ENCODE data around the gene TERT. TPM values are rescaled to one million over a fixed set of nuclear protein-coding genes. Genes with fewer than 3 reads are reported as not detected.

The TERT gene
- total and polyA plus RNA-seq, 2 of the 8 experiments (the other 6 are each of a cell fraction or from before 2014, with no cell fraction given), result 13.1 to 23.1 TPM

DNA sequence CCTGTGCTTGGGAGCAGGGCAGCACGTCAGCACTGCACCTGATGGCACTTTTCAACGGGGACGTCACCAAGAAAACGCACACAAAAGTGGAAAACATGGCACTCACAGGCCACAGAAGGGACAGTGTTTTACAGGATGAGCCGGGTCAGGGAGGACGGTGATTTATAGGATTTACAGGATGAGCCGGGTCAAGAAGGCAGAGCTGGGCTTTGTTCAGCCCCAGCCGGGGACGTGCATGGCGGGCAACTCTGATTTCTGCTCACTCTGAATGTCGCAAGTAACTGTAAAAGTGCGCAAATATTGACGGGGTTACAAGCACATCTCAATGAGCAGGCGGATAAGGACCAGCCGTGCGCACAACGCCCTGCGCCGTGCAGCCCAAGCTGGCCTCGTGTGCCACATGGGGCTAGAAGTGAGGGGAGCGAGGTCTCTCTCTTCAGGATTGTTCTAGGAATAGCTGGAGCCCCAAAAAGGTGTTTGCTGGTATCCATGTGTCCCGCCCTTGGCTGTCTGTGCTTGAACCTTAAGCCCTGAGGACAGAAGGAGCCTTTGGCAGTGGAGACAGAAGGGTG is 53.3 kb downstream of the TERT start:
- no peak overlapping the region for H3K27ac ChIP-seq (ENCODE audit: low read depth, low read length)
- H2AK5ac ChIP-seq (ENCODE audit: low read depth, low read length), result no peak overlapping the region
- H2BK12ac ChIP-seq (ENCODE audit: low read depth, low read length), result no peak overlapping the region
- H3K18ac ChIP-seq (ENCODE audit: extremely low read depth, low read length), result no peak overlapping the region
- H3K4me3 ChIP-seq (ENCODE audit: extremely low read depth in 1 of 4, insufficient read depth in 2 of 4, low read depth in 3 of 4, low read length in 4 of 4), result no peak overlapping the region
- ChIA-PET POLR2A (ENCODE audit: partially characterized antibody) (interaction anchor here (0.7 kb wide), 1 partner anchor 134 kb away, joined by 3 read pairs; no protein-coding TSS in a partner anchor), CTCF (ENCODE audit: partially characterized antibody) (no interaction called here)
- no peak overlapping the region for H3K4me2 ChIP-seq (ENCODE audit: insufficient read depth in 1 of 2, low read depth in 2 of 2, low read length in 2 of 2)
- peaks cover 0 to 6% of the 10 kb centered on the region in 2 experiments for H4K20me1 ChIP-seq (replicated peaks in 1 of 2; ENCODE audit: control insufficient read depth in 1 of 2, insufficient read depth in 2 of 2, low read length in 2 of 2)
- 84% methylated on average over 21 of the region's 22 CpGs; no CpG with 5 or more reads in 1 of the 2 experiments for WGBS, 2 experiments (ENCODE audit: extremely low coverage in 1 of 2, insufficient coverage in 1 of 2, insufficient read length in 1 of 2, insufficient replicate concordance in 2 of 2, low coverage in 1 of 2, low lambda C conversion rate in 2 of 2, missing lambda C conversion rate in 1 of 2)
- no peak overlapping the region for H2BK120ac ChIP-seq (replicated peaks; ENCODE audit: low read depth, low read length)
- no peak overlapping the region for H3K56ac ChIP-seq (replicated peaks; ENCODE audit: insufficient read length, low read depth, low read length)
- H2BK20ac ChIP-seq (ENCODE audit: low read length), result no peak overlapping the region
- H2AFZ ChIP-seq (ENCODE audit: low read length), result no peak overlapping the region
- FAIRE-seq, result no peak
- peaks cover 0 to 5% (median under 1%) of the 10 kb centered on the region in 4 experiments; a peak in 5 of 7 replicates for H3K4me1 ChIP-seq (replicated peaks in 1 of 4; ENCODE audit: control insufficient read depth in 3 of 4, insufficient read depth in 4 of 4, low read length in 3 of 4)
- H4K91ac ChIP-seq (replicated peaks; ENCODE audit: insufficient read length, low read length), result no peak overlapping the region
- H3K9ac ChIP-seq (replicated peaks in 1 of 4; ENCODE audit: extremely low read depth in 1 of 4, low read depth in 3 of 4, low read length in 3 of 4), result no peak overlapping the region
- H4K8ac ChIP-seq (ENCODE audit: extremely low read depth, insufficient read depth, low read length), result no peak overlapping the region
- H3K27me3 ChIP-seq (replicated peaks in 1 of 4; ENCODE audit: control insufficient read depth in 3 of 4, extremely low read depth in 1 of 4, insufficient read depth in 3 of 4, low read length in 3 of 4), result no peaks in the 10 kb centered on the region
- no peak overlapping the region; the same call in 1 of the 2 replicates for H2BK15ac ChIP-seq (ENCODE audit: low read length)
- H3K36me3 ChIP-seq (ENCODE audit: control insufficient read depth in 2 of 4, insufficient read depth in 4 of 4, low read length in 3 of 4), result no peaks in the 10 kb centered on the region
- DNase-seq (ENCODE audit: low read depth in 1 of 2, low spot score in 2 of 2), result no peak
- H4K5ac ChIP-seq (ENCODE audit: insufficient read length, low read depth, low read length), result no peak overlapping the region
- H3K79me1 ChIP-seq (ENCODE audit: low read depth, low read length), result no peaks in the 10 kb centered on the region
- H3K79me2 ChIP-seq (ENCODE audit: control insufficient read depth in 1 of 2, insufficient read depth in 2 of 2, low read length in 2 of 2), result no peaks in the 10 kb centered on the region
- peaks cover 0 to under 1% of the 10 kb centered on the region in 2 experiments; a peak in 1 of 4 replicates for H3K9me3 ChIP-seq (ENCODE audit: insufficient read depth in 2 of 2, low read depth in 1 of 2, low read length in 1 of 2)
- H3K23me2 ChIP-seq (ENCODE audit: low read depth, low read length), result peaks cover under 1% of the 10 kb centered on the region; the same call in 1 of the 2 replicates
- no peak overlapping the region for H2BK5ac ChIP-seq (ENCODE audit: low read depth, low read length)
- no peak overlapping the region for H3K4ac ChIP-seq (replicated peaks; ENCODE audit: insufficient read length, low read depth, low read length)
- H3K23ac ChIP-seq (ENCODE audit: insufficient read length), result no peak overlapping the region
- no peak overlapping the region for H3K14ac ChIP-seq (ENCODE audit: insufficient read length)
- TF ChIP-seq RAD21 (IDR thresholded peaks at IDR 0.05 in 1 of 2, conservative IDR thresholded peaks at IDR 0.05 in 1 of 2; ENCODE audit: low read depth in 2 of 2, low read length in 2 of 2) (no peak), BRCA1 (IDR thresholded peaks at IDR 0.05; ENCODE audit: low read depth, low read length) (no peak), HDAC2 (IDR thresholded peaks at IDR 0.05; ENCODE audit: borderline replicate concordance in 1 of 2, low read depth in 2 of 2, low read length in 2 of 2) (no peak), RXRA (IDR thresholded peaks at IDR 0.05; ENCODE audit: insufficient read depth, low read depth, low read length) (no peak), E2F6 (IDR thresholded peaks at IDR 0.05) (no peak), CTCF (IDR thresholded peaks at IDR 0.05; ENCODE audit: control extremely low read depth in 1 of 3, insufficient read depth in 1 of 3, low read depth in 1 of 3, low read length in 3 of 3) (no peak), CEBPB (IDR thresholded peaks at IDR 0.05; ENCODE audit: low read depth, low read length) (no peak), TEAD4 (IDR thresholded peaks at IDR 0.05; ENCODE audit: low read depth, low read length) (no peak), SP2 (IDR thresholded peaks at IDR 0.05; ENCODE audit: low read length) (no peak)
